CD4-positive, CD25-positive, alpha-beta regulatory T cell (primary cell): Measurements from ENCODE around the gene PCDHGA1. TPM values are rescaled to one million over a fixed set of nuclear protein-coding genes. Genes with fewer than 3 reads are reported as not detected.

Experiments used
- ATAC-seq, 2 donors: fragments of 150-1000 bp; cut with Tn5 transposase; one replicate each; pipeline ENCODE4 v1.10.0; 2021; ENCODE audit warnings: low read depth in 2 of 2, moderate number of reproducible peaks in 2 of 2, moderate library complexity in 1 of 2
- DNase-seq, 3 donors: peaks; one replicate each; pipeline versions ENCODE4 v3.0.0 to v3.0.0-alpha.2; 2012 to 2022; ENCODE audit warnings: mixed read lengths in 1 of 3
- H3K27ac ChIP-seq: one replicate; pipeline ENCODE4 v1.7.0; 2013; ENCODE audit warnings: mild to moderate bottlenecking, low read length; ENCODE audit not compliant: insufficient read depth, poor library complexity, severe bottlenecking
- H3K27me3 ChIP-seq: one replicate; pipeline ENCODE4 v1.7.0; 2013; ENCODE audit warnings: low read length; ENCODE audit not compliant: control insufficient read depth, insufficient read depth
- H3K36me3 ChIP-seq: one replicate; pipeline ENCODE4 v1.7.0; 2013; ENCODE audit warnings: mild to moderate bottlenecking, low read length, moderate library complexity; ENCODE audit not compliant: control insufficient read depth, insufficient read depth
- H3K4me1 ChIP-seq: 2 replicates; pipeline ENCODE4 v1.7.0; 2013; ENCODE audit warnings: mild to moderate bottlenecking, low read length; ENCODE audit not compliant: insufficient read depth, control insufficient read depth, poor library complexity, severe bottlenecking
- H3K4me3 ChIP-seq: one replicate; pipeline ENCODE4 v1.7.0; 2013; ENCODE audit warnings: low read depth, mild to moderate bottlenecking, low read length, moderate library complexity
- H3K9me3 ChIP-seq, 2 experiments: 1 replicate in 1 of 2; 2 replicates in 1 of 2; pipeline ENCODE4 v1.7.0; 2013; ENCODE audit warnings: low read length in 2 of 2, mild to moderate bottlenecking in 1 of 2, moderate library complexity in 1 of 2; ENCODE audit not compliant: control insufficient read depth in 2 of 2
- H3K27ac Mint-ChIP-seq, 3 donors: one replicate each; pipeline ENCODE4 v1.8.0; 2020 to 2022; ENCODE audit warnings: mild to moderate bottlenecking in 3 of 3, mixed read lengths in 3 of 3, moderate library complexity in 2 of 3
- H3K27me3 Mint-ChIP-seq: one replicate; pipeline ENCODE4 v1.8.0; 2022; ENCODE audit warnings: mild to moderate bottlenecking, mixed read lengths
- H3K36me3 Mint-ChIP-seq: one replicate; pipeline ENCODE4 v1.8.0; 2020; ENCODE audit warnings: mixed read lengths
- H3K4me1 Mint-ChIP-seq, 4 donors: one replicate each; pipeline ENCODE4 v1.8.0; 2020 to 2022; ENCODE audit warnings: mixed read lengths in 4 of 4, mild to moderate bottlenecking in 1 of 4
- H3K4me3 Mint-ChIP-seq, 4 donors: one replicate each; pipeline ENCODE4 v1.8.0; 2020 to 2022; ENCODE audit warnings: mild to moderate bottlenecking in 4 of 4, mixed read lengths in 4 of 4, moderate library complexity in 3 of 4
- H3K9me3 Mint-ChIP-seq, 7 donors: one replicate each; pipeline ENCODE4 v1.8.0; 2020 to 2022; ENCODE audit warnings: mixed read lengths in 7 of 7, mild to moderate bottlenecking in 3 of 7, moderate library complexity in 2 of 7
- polyA plus RNA-seq, 4 donors: library from polyadenylated mRNA; unstranded; fragments of 300-500 nt; fragmentation: Illumina TruSeq; gene quantifications; one replicate each; pipeline ENCODE4 v1.2.3, GENCODE V29; 2021
- total RNA-seq: library from RNA; stranded (reverse); gene quantifications from one replicate; pipeline ENCODE4 v1.2.3, GENCODE V29; 2022

The PCDHGA1 gene
- total and polyA plus RNA-seq, 5 donors from 2014 or later, result 0.06 to 0.10 TPM; not detected in 3

GRCh38 chr5:141506381-141507155, 176.3 kb downstream of the PCDHGA1 start:
- Histone ChIP-seq H3K4me1 (no peaks in the 10 kb centered on the region), H3K9me3 (no peaks in the 10 kb centered on the region), H3K4me3 (no peak overlapping the region), H3K27ac (no peak overlapping the region), H3K36me3 (no peaks in the 10 kb centered on the region), H3K27me3 (no peaks in the 10 kb centered on the region)
- H3K4me1 Mint-ChIP-seq, result peaks cover 0 to 1% (median 0%) of the 10 kb centered on the region in 4 donors
- H3K4me3 Mint-ChIP-seq, result peak overlapping the region in 1 of 4 donors; percentile 40
- H3K27me3 Mint-ChIP-seq, result no peaks in the 10 kb centered on the region
- peaks cover 5% of the 10 kb centered on the region for H3K36me3 Mint-ChIP-seq
- H3K27ac Mint-ChIP-seq, result no peak overlapping the region
- no peaks in the 10 kb centered on the region for H3K9me3 Mint-ChIP-seq
- no peak for ATAC-seq
- no peak for DNase-seq

- H3K4me1 Mint-ChIP-seq, result peaks cover 0 to 3% (median 2%) of the 10 kb centered on the region in 4 donors
Observed at GRCh38 chr5:141507387-141508091, 177.2 kb downstream of the PCDHGA1 start.

GRCh38 chr5:141508440-141508797, 178.1 kb downstream of the PCDHGA1 start:
- peaks cover 6% of the 10 kb centered on the region for H3K4me1 ChIP-seq
- H3K36me3 Mint-ChIP-seq, result peaks cover 5% of the 10 kb centered on the region
- H3K9me3 ChIP-seq, result no peaks in the 10 kb centered on the region
- H3K4me1 Mint-ChIP-seq, result peaks cover 0 to 9% (median 8%) of the 10 kb centered on the region in 4 donors
- no peak overlapping the region for H3K4me3 ChIP-seq
- no peak for ATAC-seq
- no peak overlapping the region for H3K4me3 Mint-ChIP-seq
- H3K27ac ChIP-seq, result no peak overlapping the region
- no peak for DNase-seq
- H3K27me3 ChIP-seq, result no peaks in the 10 kb centered on the region
- no peaks in the 10 kb centered on the region for H3K36me3 ChIP-seq
- no peaks in the 10 kb centered on the region for H3K27me3 Mint-ChIP-seq
- H3K9me3 Mint-ChIP-seq, result no peaks in the 10 kb centered on the region
- no peak overlapping the region for H3K27ac Mint-ChIP-seq

More at GRCh38 chr5:141507387-141508091, 177.2 kb downstream of the PCDHGA1 start:
- Mint-ChIP-seq H3K36me3 (peaks cover 5% of the 10 kb centered on the region), H3K27me3 (no peaks in the 10 kb centered on the region), H3K4me3 (no peak overlapping the region), H3K27ac (no peak overlapping the region), H3K9me3 (no peaks in the 10 kb centered on the region)
- Histone ChIP-seq H3K9me3 (no peaks in the 10 kb centered on the region), H3K4me3 (no peak overlapping the region), H3K27me3 (no peaks in the 10 kb centered on the region), H3K36me3 (no peaks in the 10 kb centered on the region), H3K4me1 (no peaks in the 10 kb centered on the region), H3K27ac (no peak overlapping the region)
- ATAC-seq (no peak), DNase-seq (no peak)

- no peak for ATAC-seq
- DNase-seq, result no peak
- Mint-ChIP-seq H3K36me3 (peaks cover 2% of the 10 kb centered on the region), H3K27ac (no peak overlapping the region), H3K4me1 (peaks cover 0 to 15% (median 12%) of the 10 kb centered on the region in 4 donors), H3K27me3 (no peaks in the 10 kb centered on the region), H3K4me3 (no peak overlapping the region), H3K9me3 (no peaks in the 10 kb centered on the region)
- Histone ChIP-seq H3K27ac (no peak overlapping the region), H3K36me3 (no peaks in the 10 kb centered on the region), H3K4me1 (peaks cover 12% of the 10 kb centered on the region), H3K27me3 (no peaks in the 10 kb centered on the region), H3K4me3 (no peak overlapping the region), H3K9me3 (no peaks in the 10 kb centered on the region)
Observed at GRCh38 chr5:141508798-141509611, 178.7 kb downstream of the PCDHGA1 start.

GRCh38 chr5:141510160-141510559, 179.8 kb downstream of the PCDHGA1 start:
- Mint-ChIP-seq H3K4me1 (peaks cover 0 to 25% (median 13%) of the 10 kb centered on the region in 4 donors), H3K9me3 (no peaks in the 10 kb centered on the region), H3K27ac (no peak overlapping the region), H3K27me3 (no peaks in the 10 kb centered on the region), H3K4me3 (no peak overlapping the region), H3K36me3 (no peaks in the 10 kb centered on the region)
- no peaks in the 10 kb centered on the region for H3K27me3 ChIP-seq
- H3K27ac ChIP-seq, result no peak overlapping the region
- H3K4me1 ChIP-seq, result peaks cover 18% of the 10 kb centered on the region
- DNase-seq (no peak), ATAC-seq (no peak)
- H3K9me3 ChIP-seq, result no peaks in the 10 kb centered on the region
- no peak overlapping the region for H3K4me3 ChIP-seq
- no peaks in the 10 kb centered on the region for H3K36me3 ChIP-seq

- no peak overlapping the region for H3K4me3 Mint-ChIP-seq
- ATAC-seq, result no peak
- H3K27ac ChIP-seq, result no peak overlapping the region
- no peaks in the 10 kb centered on the region for H3K9me3 ChIP-seq
- H3K27ac Mint-ChIP-seq, result no peak overlapping the region
- H3K27me3 ChIP-seq, result no peaks in the 10 kb centered on the region
- no peak overlapping the region for H3K4me3 ChIP-seq
- no peak for DNase-seq
- H3K9me3 Mint-ChIP-seq, result no peaks in the 10 kb centered on the region
- H3K36me3 Mint-ChIP-seq, result peaks cover 4% of the 10 kb centered on the region
- no peaks in the 10 kb centered on the region for H3K27me3 Mint-ChIP-seq
- H3K4me1 Mint-ChIP-seq, result peaks cover 0 to 30% (median 19%) of the 10 kb centered on the region in 4 donors
- peaks cover 8% of the 10 kb centered on the region for H3K36me3 ChIP-seq
- peaks cover 18% of the 10 kb centered on the region for H3K4me1 ChIP-seq
Observed at GRCh38 chr5:141510850-141511601, 180.7 kb downstream of the PCDHGA1 start.

- no peaks in the 10 kb centered on the region for H3K27me3 ChIP-seq
- peaks cover 18% of the 10 kb centered on the region for H3K4me1 ChIP-seq
- H3K4me1 Mint-ChIP-seq, result peaks cover 0 to 33% (median 22%) of the 10 kb centered on the region in 4 donors
- peak overlapping the region; percentile 61 to 89 (median 80) for H3K4me3 Mint-ChIP-seq
- no peaks in the 10 kb centered on the region for H3K27me3 Mint-ChIP-seq
- no peaks in the 10 kb centered on the region for H3K9me3 Mint-ChIP-seq
- ATAC-seq (no peak), DNase-seq (no peak)
- H3K9me3 ChIP-seq, result no peaks in the 10 kb centered on the region
- H3K27ac ChIP-seq, result no peak overlapping the region
- H3K4me3 ChIP-seq, result no peak overlapping the region
- H3K36me3 ChIP-seq, result peaks cover 16% of the 10 kb centered on the region
- H3K27ac Mint-ChIP-seq, result no peak overlapping the region
- peaks cover 10% of the 10 kb centered on the region for H3K36me3 Mint-ChIP-seq
Observed at GRCh38 chr5:141511771-141512325, 181.5 kb downstream of the PCDHGA1 start.
